Kidney (tissue), 14 donors: ENCODE measurements around the gene PSMD4. TPM values are rescaled to one million over a fixed set of nuclear protein-coding genes. Genes with fewer than 3 reads are reported as not detected.

Experiments
- DNase-seq, 5 donors: peaks; one replicate each; pipeline ENCODE4 v3.0.0-alpha.2; 2013 to 2020
- FAIRE-seq: peaks from 2 replicates; lab custom pipeline; 2012; peaks lifted over from hg19 to GRCh38; lab: Jason Lieb, UNC
- H3K27ac ChIP-seq, 2 donors: one replicate each; pipeline ENCODE4 v1.7.0; 2013; ENCODE audit warnings: low read depth in 2 of 2, low read length in 2 of 2, inconsistent platforms in 1 of 2
- H3K27me3 ChIP-seq: one replicate; pipeline ENCODE4 v1.7.1; 2013; ENCODE audit warnings: low read length, inconsistent platforms; ENCODE audit not compliant: control insufficient read depth, insufficient read depth
- H3K36me3 ChIP-seq, 3 donors: one replicate each; pipeline versions ENCODE4 v1.7.0 to v1.7.1; 2013; ENCODE audit warnings: low read length in 3 of 3, control low read depth in 1 of 3, inconsistent platforms in 1 of 3; ENCODE audit not compliant: insufficient read depth in 3 of 3, control insufficient read depth in 2 of 3
- H3K4me1 ChIP-seq, 3 donors: one replicate each; pipeline versions ENCODE4 v1.7.0 to v1.7.1; 2013; ENCODE audit warnings: low read length in 3 of 3, inconsistent platforms in 1 of 3, low read depth in 1 of 3; ENCODE audit not compliant: control insufficient read depth in 2 of 3, insufficient read depth in 2 of 3
- H3K4me3 ChIP-seq, 3 donors: one replicate each; pipeline versions ENCODE4 v1.7.0 to v1.8.1; 2013; ENCODE audit warnings: low read length in 3 of 3, control low read depth in 1 of 3, inconsistent platforms in 1 of 3
- H3K9ac ChIP-seq, 3 donors: one replicate each; pipeline versions ENCODE4 v1.7.0 to v1.7.1; 2013; ENCODE audit warnings: low read length in 3 of 3, control low read depth in 1 of 3, inconsistent platforms in 1 of 3
- H3K9me3 ChIP-seq, 3 donors: one replicate each; pipeline versions ENCODE4 v1.7.0 to v1.7.1; 2013; ENCODE audit warnings: low read length in 3 of 3, control low read depth in 1 of 3, inconsistent platforms in 1 of 3; ENCODE audit not compliant: control insufficient read depth in 2 of 3, insufficient read depth in 1 of 3
- CTCF ChIP-seq: IDR thresholded peaks from 3 replicates; pipeline ENCODE4 v1.5.1; 2012; ENCODE audit warnings: mild to moderate bottlenecking, moderate library complexity, borderline replicate concordance; ENCODE audit not compliant: insufficient read depth; ENCODE audit errors: extremely low read depth
- intact Hi-C: fragments of 100-400 bp; cut with DNase I; formaldehyde crosslinking; loops from one replicate; pipeline ENCODE4 v1.11.1; 2022
- polyA plus RNA-seq: library from polyadenylated mRNA; stranded (reverse); fragments of 350-450 nt; fragmentation: Illumina TruSeq; extraction: RNeasy Lipid Tissue Mini Kit (QIAGEN cat#74804); gene quantifications from one replicate; pipeline ENCODE4 v1.2.3, GENCODE V29; 2014; ENCODE audit warnings: low read depth, low replicate concordance; ENCODE audit not compliant: insufficient read depth
- total RNA-seq: library from RNA; stranded (reverse); fragmentation: NEBNext Ultra II Directional; extraction: Animal tissue kit (Norgen Biotek cat#: 25700); gene quantifications from one replicate; pipeline ENCODE4 v1.2.1, GENCODE V29; 2021
- donor health status: control.
- donor health status: control.
- donor health status: control.
- donor health status: control.
- donor health status: control.
- donor health status: DM: yes; HTN: yes; CAD: no.
- donor health status: Normal renal cell carcinoma (clear cell type).

The PSMD4 gene
- total and polyA plus RNA-seq, 2 donors from 2014 or later, result 123 to 178 TPM

GRCh38 chr1:151211972-151212705 is 42.4 kb upstream of the PSMD4 start:
- intact Hi-C loops, result no loop called here
- no peak overlapping the region for H3K9ac ChIP-seq
- no peaks in the 10 kb centered on the region for H3K27me3 ChIP-seq
- H3K36me3 ChIP-seq, result peaks cover 0 to 12% (median 0%) of the 10 kb centered on the region in 3 donors
- H3K4me1 ChIP-seq, result peaks cover 0 to 7% (median 2%) of the 10 kb centered on the region in 3 donors
- H3K9me3 ChIP-seq, result no peaks in the 10 kb centered on the region
- DNase-seq (no peak), FAIRE-seq (no peak)
- no peak overlapping the region for H3K4me3 ChIP-seq
- TF ChIP-seq CTCF, result no peak
- H3K27ac ChIP-seq, result no peak overlapping the region

GRCh38 chr1:151213560-151213959 is 41.0 kb upstream of the PSMD4 start:
- peaks cover 0 to 7% (median 2%) of the 10 kb centered on the region in 3 donors for H3K4me1 ChIP-seq
- FAIRE-seq (no peak), DNase-seq (no peak)
- no peak overlapping the region for H3K4me3 ChIP-seq
- no peak overlapping the region for H3K9ac ChIP-seq
- no peaks in the 10 kb centered on the region for H3K9me3 ChIP-seq
- H3K27ac ChIP-seq, result no peak overlapping the region
- no peak for TF ChIP-seq CTCF
- no peaks in the 10 kb centered on the region for H3K27me3 ChIP-seq
- H3K36me3 ChIP-seq, result peaks cover 0 to 2% (median 0%) of the 10 kb centered on the region in 3 donors
- intact Hi-C loops, result no loop called here

GRCh38 chr1:151221616-151222015 is 32.9 kb upstream of the PSMD4 start:
- no peak overlapping the region for H3K9ac ChIP-seq
- intact Hi-C loops, result no loop called here
- H3K27me3 ChIP-seq, result no peaks in the 10 kb centered on the region
- no peaks in the 10 kb centered on the region for H3K9me3 ChIP-seq
- TF ChIP-seq CTCF, result no peak
- H3K27ac ChIP-seq, result no peak overlapping the region
- no peak overlapping the region for H3K4me3 ChIP-seq
- H3K4me1 ChIP-seq, result peaks cover 0 to 4% (median 0%) of the 10 kb centered on the region in 3 donors
- FAIRE-seq (no peak), DNase-seq (no peak)
- peaks cover 2 to 11% (median 4%) of the 10 kb centered on the region in 3 donors for H3K36me3 ChIP-seq
